K562 (cell line): ENCODE data around the gene GTF2H4. TPM values are rescaled to one million over a fixed set of nuclear protein-coding genes. Genes with fewer than 3 reads are reported as not detected.

ENCODE experiments used
- CHD4 ChIP-seq: fragments of 200-600 bp; sonication (generic); IDR thresholded peaks from 3 replicates; pipeline ENCODE4 v1.6.1; 2012; ENCODE audit warnings: low read depth, mild to moderate bottlenecking, mixed read lengths, low read length, inconsistent platforms; ENCODE audit not compliant: insufficient read depth, insufficient replicate concordance, poor library complexity, severe bottlenecking
- HDAC2 ChIP-seq: fragments of 450-650 bp; IDR thresholded peaks from 2 replicates; pipeline ENCODE4 v1.6.1; 2016; ENCODE audit warnings: mild to moderate bottlenecking
- HIVEP1 ChIP-seq: fragments of 250-450 bp; sonication (Bioruptor Pico); IDR thresholded peaks from 2 replicates; pipeline ENCODE4 v1.4.0; 2020; ENCODE audit warnings: mild to moderate bottlenecking
- LEF1 ChIP-seq: fragments of 450-650 bp; IDR thresholded peaks from 2 replicates; pipeline ENCODE4 v1.6.1; 2016; ENCODE audit warnings: mild to moderate bottlenecking
- MEF2A ChIP-seq: IDR thresholded peaks from 2 replicates; pipeline ENCODE4 v1.6.1; 2011; ENCODE audit warnings: low read depth, mild to moderate bottlenecking, low read length, moderate library complexity; ENCODE audit not compliant: control insufficient read depth
- PHB2 ChIP-seq: fragments of 450-650 bp; IDR thresholded peaks from 2 replicates; pipeline ENCODE4 v1.6.1; 2017; ENCODE audit warnings: low read depth
- PHTF2 ChIP-seq: fragments of 250-450 bp; sonication (Bioruptor Pico); IDR thresholded peaks from 2 replicates; pipeline ENCODE4 v1.5.0; 2021; ENCODE audit warnings: mild to moderate bottlenecking
- POLR2AphosphoS2 ChIP-seq: IDR thresholded peaks from 2 replicates; pipeline ENCODE4 v1.6.1; 2012; ENCODE audit warnings: low read length, improper control_type of control experiment
- PYGO2 ChIP-seq: fragments of 450-650 bp; IDR thresholded peaks from 2 replicates; pipeline ENCODE4 v1.6.1; 2016; ENCODE audit warnings: mild to moderate bottlenecking, missing genetic modification characterization, moderate library complexity, missing compliant biosample characterization
- TARDBP ChIP-seq: fragments of 450-650 bp; IDR thresholded peaks from 2 replicates; pipeline ENCODE4 v1.6.1; 2016
- TBP ChIP-seq: optimal IDR thresholded peaks from 2 replicates; pipeline ENCODE3; 2011; ENCODE audit warnings: low read depth, low read length, improper control_type of control experiment
- TCF3 ChIP-seq: sonication (generic); formaldehyde crosslinking; IDR thresholded peaks from 2 replicates; pipeline ENCODE4 v1.4.0; 2020; ENCODE audit warnings: mild to moderate bottlenecking, missing genetic modification reagents
- TCFL5 ChIP-seq: fragments of 250-450 bp; sonication (Bioruptor Pico); conservative IDR thresholded peaks from 2 replicates; pipeline ENCODE4 v1.6.1; 2021; ENCODE audit warnings: mild to moderate bottlenecking, moderate library complexity, matching md5 sums
- XRCC5 ChIP-seq: fragments of 200-400 bp; formaldehyde crosslinking; IDR thresholded peaks from 2 replicates; pipeline ENCODE4 v1.6.1; 2017; ENCODE audit warnings: low read depth, mild to moderate bottlenecking, low read length
- ZFP1 ChIP-seq: fragments of 450-650 bp; formaldehyde crosslinking; IDR thresholded peaks from 2 replicates; pipeline ENCODE4 v1.4.0; 2020; ENCODE audit warnings: mild to moderate bottlenecking, mixed read lengths
- ZFP30 ChIP-seq: fragments of 250-450 bp; sonication (Bioruptor Pico); IDR thresholded peaks from 2 replicates; pipeline ENCODE4 v1.8.0; 2022; ENCODE audit warnings: moderate library complexity, mild to moderate bottlenecking, inconsistent platforms, borderline replicate concordance
- ZNF239 ChIP-seq: fragments of 250-450 bp; sonication (Bioruptor Pico); IDR thresholded peaks from 2 replicates; pipeline ENCODE4 v1.4.0; 2020; ENCODE audit warnings: mild to moderate bottlenecking
- polyA plus RNA-seq, 8 experiments: library from polyadenylated mRNA; depleted of rRNA in 4 of 8; stranded (reverse) in 5 of 8; unstranded in 3 of 8; fragments of >200 nt; fragmentation: Nextera tagmentation in 2 of 8; fragmentation: Illumina TruSeq in 1 of 8; extraction: Ambion mirVana in 2 of 8; extraction: Trizol in 1 of 8; gene quantifications; 2 replicates each; pipeline versions ENCODE4 v1.2.1 to v1.2.3, GENCODE V29; 2011 to 2014; ENCODE audit warnings: inconsistent platforms in 1 of 8, missing spikeins in 1 of 8
- total RNA-seq, 7 experiments: library from RNA; depleted of rRNA in 6 of 7; stranded (reverse); fragments of >200 nt in 6 of 7; fragmentation: Illumina TruSeq in 2 of 7; extraction: Trizol in 2 of 7; gene quantifications; 2 replicates each; pipeline versions ENCODE4 v1.2.1 to v1.2.3, GENCODE V29; 2011 to 2021; ENCODE audit warnings: low replicate concordance in 1 of 7
- TF ChIP-seq, protein P1 (sequence below), 2 experiments: IDR thresholded peaks in 1 of 2; conservative IDR thresholded peaks in 1 of 2; 2 replicates each; pipeline ENCODE4 v1.6.1; 2016; ENCODE audit warnings: low read depth in 2 of 2, mild to moderate bottlenecking in 1 of 2, missing compliant biosample characterization in 1 of 2, missing genetic modification characterization in 1 of 2, moderate library complexity in 1 of 2
- TF ChIP-seq, protein P2 (sequence below), 2 experiments: fragments of 200-800 bp in 1 of 2; sonication (Bioruptor generic) in 1 of 2; sonication (generic) in 1 of 2; formaldehyde crosslinking in 1 of 2; IDR thresholded peaks in 1 of 2; conservative IDR thresholded peaks in 1 of 2; 2 replicates each; pipeline versions ENCODE4 v1.5.0 to v1.6.1; 2016 to 2020; ENCODE audit warnings: missing compliant biosample characterization in 1 of 2, missing genetic modification characterization in 1 of 2, missing genetic modification reagents in 1 of 2
- TF ChIP-seq, protein P3 (sequence below): fragments of 450-650 bp; conservative IDR thresholded peaks from 2 replicates; pipeline ENCODE4 v1.6.1; 2016; ENCODE audit warnings: missing genetic modification characterization, low read depth, mild to moderate bottlenecking, control low read depth, missing compliant biosample characterization
- TF ChIP-seq, protein P4 (sequence below): fragments of 450-650 bp; conservative IDR thresholded peaks from 2 replicates; pipeline ENCODE4 v1.6.1; 2016; ENCODE audit warnings: missing genetic modification characterization, low read depth, mild to moderate bottlenecking, missing compliant biosample characterization, moderate library complexity

Gene GTF2H4
- total and polyA plus RNA-seq, 9 of the 15 experiments (the other 6 are each of a cell fraction or from before 2014, with no cell fraction given), result 3.6 to 86.1 (median 39.6) TPM

DNA sequence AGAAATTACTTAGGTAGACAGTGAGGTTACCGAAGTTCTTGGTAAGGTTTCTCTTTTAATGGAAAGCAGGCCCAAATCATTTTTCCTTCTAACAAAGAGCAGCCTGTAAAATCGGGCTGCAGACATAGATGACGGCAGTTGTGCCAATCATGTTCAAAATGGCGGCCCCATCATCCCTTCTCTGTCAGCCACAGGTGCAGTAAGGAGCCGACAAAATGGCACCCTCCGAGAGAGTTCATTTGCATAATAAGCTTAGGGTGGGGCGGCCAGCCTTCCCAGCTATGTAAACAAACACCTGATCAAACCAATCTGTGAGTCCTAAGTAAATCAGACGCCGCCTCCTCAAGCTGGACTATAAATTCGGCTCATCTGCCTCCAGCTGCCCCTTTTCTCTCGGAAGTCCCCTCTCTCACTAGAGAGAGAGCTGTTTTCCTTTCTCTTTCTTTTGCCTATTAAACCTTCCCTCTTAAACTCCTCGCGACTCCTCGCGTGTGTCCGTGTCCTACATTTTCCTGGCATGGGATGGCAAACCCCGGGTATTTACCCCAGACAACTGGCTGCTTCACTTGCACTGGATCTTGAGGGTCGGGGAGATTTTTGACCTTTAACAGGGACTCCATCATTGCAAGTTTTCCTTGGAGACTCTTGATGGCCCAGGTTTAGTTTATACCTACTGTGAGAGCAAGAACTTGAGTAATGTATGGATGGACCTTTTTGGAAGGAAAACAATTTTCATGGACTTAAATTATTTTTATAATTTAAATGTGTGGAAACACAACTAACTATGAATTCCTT is 32.6 kb upstream of the GTF2H4 start (continued):
- TF ChIP-seq TCF3 (CRISPR knock-in tag), result no peak
- TF ChIP-seq ZNF239 (CRISPR knock-in tag), result 0 out of 2 replicates have a peak, but pooled peaks have one; percentile 14
- no peak for TF ChIP-seq TARDBP
- TF ChIP-seq POLR2AphosphoS2, result peak; percentile 89
- peak; percentile 95 for TF ChIP-seq TBP
- no peak for TF ChIP-seq ZFP1 (CRISPR knock-in tag)
- no peak for TF ChIP-seq PHB2
- TF ChIP-seq, protein P1, sequence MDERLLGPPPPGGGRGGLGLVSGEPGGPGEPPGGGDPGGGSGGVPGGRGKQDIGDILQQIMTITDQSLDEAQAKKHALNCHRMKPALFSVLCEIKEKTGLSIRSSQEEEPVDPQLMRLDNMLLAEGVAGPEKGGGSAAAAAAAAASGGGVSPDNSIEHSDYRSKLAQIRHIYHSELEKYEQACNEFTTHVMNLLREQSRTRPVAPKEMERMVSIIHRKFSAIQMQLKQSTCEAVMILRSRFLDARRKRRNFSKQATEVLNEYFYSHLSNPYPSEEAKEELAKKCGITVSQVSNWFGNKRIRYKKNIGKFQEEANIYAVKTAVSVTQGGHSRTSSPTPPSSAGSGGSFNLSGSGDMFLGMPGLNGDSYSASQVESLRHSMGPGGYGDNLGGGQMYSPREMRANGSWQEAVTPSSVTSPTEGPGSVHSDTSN (CRISPR knock-in tag; IDR thresholded peaks at IDR 0.05; ENCODE audit: low read depth), result no peak
- TF ChIP-seq, protein P1 (tag; conservative IDR thresholded peaks at IDR 0.05; ENCODE audit: low read depth), result peak; percentile 45; the same call in 1 of the 2 replicates
- TF ChIP-seq, protein P2, sequence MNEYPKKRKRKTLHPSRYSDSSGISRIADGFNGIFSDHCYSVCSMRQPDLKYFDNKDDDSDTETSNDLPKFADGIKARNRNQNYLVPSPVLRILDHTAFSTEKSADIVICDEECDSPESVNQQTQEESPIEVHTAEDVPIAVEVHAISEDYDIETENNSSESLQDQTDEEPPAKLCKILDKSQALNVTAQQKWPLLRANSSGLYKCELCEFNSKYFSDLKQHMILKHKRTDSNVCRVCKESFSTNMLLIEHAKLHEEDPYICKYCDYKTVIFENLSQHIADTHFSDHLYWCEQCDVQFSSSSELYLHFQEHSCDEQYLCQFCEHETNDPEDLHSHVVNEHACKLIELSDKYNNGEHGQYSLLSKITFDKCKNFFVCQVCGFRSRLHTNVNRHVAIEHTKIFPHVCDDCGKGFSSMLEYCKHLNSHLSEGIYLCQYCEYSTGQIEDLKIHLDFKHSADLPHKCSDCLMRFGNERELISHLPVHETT (CRISPR knock-in tag; conservative IDR thresholded peaks at IDR 0.05 in 1 of 2, IDR thresholded peaks at IDR 0.05 in 1 of 2), result peak in 1 of 2 experiments; percentile 56; a peak in 1 of 4 replicates
- TF ChIP-seq CHD4, result peak; percentile 13
- TF ChIP-seq PYGO2, result no peak
- TF ChIP-seq ZFP30, result no peak
- no peak for TF ChIP-seq PHTF2 (CRISPR knock-in tag)
- TF ChIP-seq HIVEP1 (CRISPR knock-in tag), result no peak
- TF ChIP-seq LEF1, result no peak
- TF ChIP-seq, protein P3, sequence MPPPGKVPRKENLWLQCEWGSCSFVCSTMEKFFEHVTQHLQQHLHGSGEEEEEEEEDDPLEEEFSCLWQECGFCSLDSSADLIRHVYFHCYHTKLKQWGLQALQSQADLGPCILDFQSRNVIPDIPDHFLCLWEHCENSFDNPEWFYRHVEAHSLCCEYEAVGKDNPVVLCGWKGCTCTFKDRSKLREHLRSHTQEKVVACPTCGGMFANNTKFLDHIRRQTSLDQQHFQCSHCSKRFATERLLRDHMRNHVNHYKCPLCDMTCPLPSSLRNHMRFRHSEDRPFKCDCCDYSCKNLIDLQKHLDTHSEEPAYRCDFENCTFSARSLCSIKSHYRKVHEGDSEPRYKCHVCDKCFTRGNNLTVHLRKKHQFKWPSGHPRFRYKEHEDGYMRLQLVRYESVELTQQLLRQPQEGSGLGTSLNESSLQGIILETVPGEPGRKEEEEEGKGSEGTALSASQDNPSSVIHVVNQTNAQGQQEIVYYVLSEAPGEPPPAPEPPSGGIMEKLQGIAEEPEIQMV (tag), result no peak
- TF ChIP-seq TCFL5, result no peak
- no peak for TF ChIP-seq MEF2A
- TF ChIP-seq, protein P4, sequence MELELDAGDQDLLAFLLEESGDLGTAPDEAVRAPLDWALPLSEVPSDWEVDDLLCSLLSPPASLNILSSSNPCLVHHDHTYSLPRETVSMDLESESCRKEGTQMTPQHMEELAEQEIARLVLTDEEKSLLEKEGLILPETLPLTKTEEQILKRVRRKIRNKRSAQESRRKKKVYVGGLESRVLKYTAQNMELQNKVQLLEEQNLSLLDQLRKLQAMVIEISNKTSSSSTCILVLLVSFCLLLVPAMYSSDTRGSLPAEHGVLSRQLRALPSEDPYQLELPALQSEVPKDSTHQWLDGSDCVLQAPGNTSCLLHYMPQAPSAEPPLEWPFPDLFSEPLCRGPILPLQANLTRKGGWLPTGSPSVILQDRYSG, result peak; percentile 90
- TF ChIP-seq HDAC2, result no peak
- TF ChIP-seq XRCC5, result no peak
